ENCODE data around the gene LRP6.
A peak's percentile ranks its signal among the peaks of the same experiment; 100 is the strongest.

Gene LRP6

DNA sequence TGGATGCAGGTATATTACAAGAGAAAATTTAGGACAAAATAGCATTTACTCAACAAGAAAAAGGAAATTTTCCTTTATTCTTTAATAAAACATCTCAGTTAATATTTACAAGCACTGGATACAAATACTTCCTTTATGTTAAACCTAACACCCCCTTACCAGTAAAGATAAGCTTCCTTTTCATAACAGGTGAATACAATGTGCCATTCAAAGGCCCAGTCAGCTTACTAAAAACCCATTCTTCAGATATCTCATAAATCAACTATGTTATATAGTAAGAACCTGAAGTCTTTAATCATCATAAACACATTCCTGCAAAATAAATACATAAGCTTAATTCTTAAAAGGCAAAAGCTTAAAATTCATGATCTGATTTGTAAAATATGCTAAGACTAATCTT lies 52.6 kb downstream of the LRP6 start:
- no peak for DNase-seq

DNA sequence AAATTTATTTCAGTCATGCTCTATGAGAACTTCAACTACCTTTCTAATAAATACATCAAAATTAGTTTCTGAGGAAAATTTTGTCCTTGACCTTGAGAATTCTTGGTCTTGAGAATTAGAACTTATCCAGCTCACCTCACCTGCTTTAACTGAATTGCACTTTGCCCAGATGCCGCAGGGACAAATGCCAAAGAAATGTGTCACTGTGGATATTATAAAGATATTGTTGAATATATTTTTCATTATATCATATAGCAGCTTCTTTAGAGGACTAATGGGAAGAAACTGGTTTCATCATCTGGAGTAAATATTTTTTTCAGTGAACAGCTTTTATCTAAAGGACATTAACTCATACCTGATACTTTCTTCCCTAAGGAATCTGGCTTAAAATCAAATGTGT lies 54.1 kb downstream of the LRP6 start:
- no peak for DNase-seq

DNA sequence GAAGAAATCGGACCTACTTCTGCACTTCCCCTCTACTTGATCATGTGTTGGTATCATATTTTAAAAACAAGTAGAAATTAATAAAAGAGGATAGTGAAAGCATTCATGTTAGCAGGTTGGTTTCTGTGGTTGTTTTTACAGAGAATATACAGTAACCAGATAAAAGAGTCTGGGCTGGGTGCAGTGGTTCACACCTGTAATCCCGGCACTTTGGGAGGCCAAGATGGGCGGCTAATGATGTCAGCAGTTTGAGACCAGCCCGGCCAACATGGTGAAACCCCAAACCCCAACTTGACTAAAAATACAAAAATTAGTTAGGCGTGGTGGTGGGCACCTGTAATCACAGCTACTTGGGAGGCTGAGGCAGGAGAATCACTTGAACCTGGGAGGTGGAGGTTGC lies 55.9 kb downstream of the LRP6 start:
- DNase-seq = no peak

DNA sequence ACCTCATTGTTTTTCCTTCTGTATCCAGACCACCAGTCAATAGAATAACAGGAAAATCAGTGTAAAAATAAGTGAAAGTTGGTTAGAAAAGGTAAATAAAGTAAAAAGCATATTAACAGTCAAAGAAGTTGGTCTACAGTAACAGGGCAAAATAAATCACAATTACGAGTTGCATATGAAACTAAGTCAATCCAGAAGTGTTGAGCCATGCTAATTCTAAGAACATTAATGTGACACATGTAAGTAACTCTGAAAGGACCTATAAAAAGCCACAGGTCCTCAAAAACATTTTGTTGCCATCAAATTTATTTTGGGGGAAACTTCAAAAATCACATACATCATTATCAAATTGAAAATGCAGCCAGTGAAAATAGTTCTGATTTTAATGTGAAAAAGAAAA lies 56.4 kb downstream of the LRP6 start:
- no peak for DNase-seq

DNA sequence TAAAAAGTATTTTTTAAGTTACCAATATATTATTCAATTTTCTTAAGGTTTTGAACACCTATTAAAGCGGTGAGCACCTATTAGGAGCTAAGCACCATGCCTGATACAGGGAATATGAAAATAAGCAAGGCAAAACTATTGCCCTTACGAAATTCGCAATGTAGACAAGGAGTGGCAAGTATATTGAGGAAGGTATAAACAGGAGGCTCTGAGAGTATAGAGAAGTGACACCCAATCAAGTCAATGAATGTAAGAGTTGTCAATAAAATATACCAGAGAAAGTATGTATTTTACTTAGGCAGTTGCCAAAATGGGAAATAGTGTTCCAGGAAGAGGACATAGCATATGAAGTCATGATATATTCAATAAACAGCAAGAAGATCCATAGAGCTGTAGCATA lies 57.2 kb downstream of the LRP6 start:
- no peak for DNase-seq

DNA sequence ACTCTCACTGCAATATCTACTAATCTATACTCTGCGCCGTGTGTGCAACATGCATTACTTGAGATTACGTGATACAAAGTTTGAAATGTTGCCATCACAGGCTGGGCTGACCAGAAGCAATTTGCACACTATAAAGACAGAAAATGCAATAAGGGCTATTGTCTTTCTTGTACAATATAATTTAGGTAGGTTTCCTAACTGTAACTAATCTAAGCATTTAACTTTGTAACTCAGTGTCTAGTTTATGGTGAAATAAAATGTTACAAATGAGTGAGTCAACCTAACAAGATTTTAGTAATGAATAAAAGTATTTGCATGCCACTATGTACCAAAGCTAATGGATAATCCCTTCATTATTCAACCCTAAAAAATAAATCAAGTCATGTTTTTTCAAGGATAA lies 57.8 kb downstream of the LRP6 start:
- no peak for DNase-seq

DNA sequence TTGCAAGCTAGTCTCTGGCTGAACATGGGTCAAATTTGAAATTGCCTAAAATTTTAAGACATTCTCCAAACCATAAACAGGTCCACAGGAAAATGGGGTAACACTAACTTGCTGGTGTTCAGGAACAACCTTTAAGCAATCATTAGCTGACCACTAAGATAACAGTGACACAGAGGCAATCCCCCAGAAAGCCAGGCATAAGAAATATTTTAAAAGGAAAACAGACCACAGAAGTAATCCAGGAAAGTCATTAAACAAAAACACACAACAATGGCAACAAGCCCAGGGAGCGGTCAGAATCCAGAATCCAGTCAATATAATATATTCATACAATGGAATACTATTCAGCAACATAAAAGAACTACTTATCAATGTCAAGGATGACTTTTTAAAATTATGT lies 59.1 kb downstream of the LRP6 start:
- DNase-seq = no peak

DNA sequence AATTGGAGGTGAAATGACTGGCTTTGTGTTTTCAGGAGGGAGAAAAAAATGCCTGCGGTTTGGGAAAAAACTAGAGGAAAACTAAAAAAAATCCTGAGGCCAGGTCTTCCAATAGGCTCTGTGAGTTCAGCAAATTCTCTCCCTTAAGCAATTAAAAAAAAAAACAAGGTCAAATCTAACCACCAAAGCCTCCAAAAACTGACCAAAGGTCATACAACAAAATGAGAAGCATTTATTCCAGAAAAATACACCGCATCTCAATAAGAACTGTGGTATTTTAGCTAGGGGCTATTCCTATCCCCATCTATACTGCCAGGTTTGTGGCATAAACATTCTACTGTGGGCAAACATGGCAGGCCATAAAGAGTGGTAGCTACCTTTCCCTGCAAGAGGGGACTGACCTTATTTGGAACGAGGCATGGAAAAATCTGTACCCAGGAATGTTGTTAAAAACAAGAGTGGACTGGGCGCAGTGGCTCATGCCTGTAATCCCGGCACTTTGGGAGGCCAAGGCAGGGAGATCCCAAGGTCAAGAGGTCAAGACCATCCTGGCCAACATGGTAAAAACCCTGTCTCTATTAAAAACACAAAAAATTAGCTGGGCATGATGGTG lies 60.0 kb downstream of the LRP6 start:
- DNase-seq = no peak

DNA sequence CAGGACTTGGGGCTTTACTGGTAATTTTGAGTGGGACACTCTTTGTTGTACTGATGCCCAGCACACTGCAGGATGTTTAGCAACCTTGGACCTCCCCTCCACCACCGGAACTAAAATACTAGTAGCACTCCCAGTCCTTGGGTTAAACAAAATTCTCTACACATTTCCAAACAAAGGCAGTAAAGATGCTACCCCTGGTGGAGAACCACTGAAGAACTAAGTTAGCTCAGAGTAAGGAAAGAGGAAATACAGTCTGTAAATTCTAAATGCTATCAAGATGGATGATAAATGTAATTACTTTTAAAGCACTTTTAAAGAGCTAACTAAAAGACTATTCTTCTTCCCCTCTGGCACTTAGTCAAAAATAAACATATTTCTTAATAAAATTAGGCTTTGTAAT lies 64.1 kb downstream of the LRP6 start:
- no peak for DNase-seq

DNA sequence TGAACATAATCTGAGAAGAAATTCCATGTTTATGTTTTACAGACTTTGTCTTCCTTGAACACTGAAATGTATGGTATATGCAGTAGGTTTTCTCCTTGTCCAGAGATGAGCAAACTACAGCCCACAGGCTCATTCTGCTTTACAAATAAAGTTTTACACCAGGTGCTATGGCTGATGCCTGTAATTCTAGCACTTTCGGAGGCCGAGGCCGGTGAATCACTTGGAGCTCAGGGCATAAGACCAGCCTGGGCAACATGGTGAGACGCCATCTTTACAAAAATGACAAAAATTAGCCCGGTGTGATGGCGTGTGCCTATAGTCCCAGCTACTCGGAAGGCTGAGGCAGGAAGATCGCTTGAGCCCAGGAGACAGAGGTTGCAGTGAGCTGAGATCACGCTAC lies 64.7 kb downstream of the LRP6 start:
- DNase-seq = no peak

DNA sequence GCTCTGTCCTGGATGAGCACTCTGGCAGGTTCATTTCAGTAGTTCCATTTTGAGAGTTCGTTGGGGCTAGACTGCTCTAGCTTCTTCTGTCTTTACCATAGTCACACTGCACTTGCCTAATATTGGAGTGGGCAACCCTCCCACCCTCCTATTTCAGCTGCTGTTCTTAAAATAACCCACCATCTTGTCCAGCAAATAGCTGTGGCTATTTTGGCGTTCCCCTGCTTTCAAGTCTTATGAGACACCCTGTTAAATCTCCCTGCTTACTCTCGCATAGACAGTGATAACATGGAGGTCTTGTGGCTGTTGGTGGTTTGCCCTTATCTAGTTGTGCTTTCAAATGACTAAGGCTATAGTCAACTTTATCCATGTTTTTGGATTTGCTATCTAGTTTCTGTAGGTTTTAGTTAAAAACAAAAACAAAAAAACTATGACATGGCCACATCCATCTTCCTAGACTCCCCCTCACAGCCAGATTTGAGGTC lies 65.5 kb downstream of the LRP6 start:
- no peak for DNase-seq

DNA sequence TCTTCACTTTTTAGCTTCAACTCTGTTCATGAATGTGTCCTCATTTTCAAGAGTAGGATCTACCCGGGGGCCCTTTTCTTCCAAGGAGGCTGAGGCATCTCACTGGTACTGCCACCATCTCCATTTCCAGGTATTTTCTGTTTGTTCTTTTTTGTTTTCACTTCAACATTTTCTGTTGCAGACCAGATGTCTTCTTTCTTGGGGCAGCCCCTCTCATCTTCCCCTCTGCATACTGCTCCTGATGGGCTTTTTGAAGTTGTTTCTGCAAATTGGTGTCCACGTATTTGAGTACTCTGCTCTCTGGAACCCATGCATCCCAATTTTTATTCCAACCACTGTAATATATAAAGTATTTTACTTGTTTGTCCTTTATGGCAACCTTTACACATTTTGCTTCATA lies 66.5 kb downstream of the LRP6 start:
- DNase-seq = no peak

DNA sequence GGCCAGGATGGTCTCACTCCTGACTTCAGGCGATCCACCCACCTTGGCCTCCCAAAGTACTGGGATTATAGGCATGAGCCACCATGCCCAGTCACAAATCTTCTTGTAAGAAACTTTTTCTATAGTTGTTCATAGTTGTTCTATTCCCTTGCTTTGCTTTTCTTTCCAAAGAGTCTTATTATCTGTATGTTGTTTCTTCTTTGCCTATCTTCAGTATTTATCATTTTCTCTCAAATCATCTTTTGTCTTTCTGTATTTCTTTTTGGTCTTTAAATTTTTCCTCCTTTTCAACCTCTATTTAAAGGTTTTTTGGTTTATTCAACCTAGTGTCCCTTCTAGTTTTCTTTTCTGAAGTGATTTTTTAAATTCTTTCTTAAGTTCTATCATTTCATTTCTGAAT lies 68.7 kb downstream of the LRP6 start:
- no peak for DNase-seq

DNA sequence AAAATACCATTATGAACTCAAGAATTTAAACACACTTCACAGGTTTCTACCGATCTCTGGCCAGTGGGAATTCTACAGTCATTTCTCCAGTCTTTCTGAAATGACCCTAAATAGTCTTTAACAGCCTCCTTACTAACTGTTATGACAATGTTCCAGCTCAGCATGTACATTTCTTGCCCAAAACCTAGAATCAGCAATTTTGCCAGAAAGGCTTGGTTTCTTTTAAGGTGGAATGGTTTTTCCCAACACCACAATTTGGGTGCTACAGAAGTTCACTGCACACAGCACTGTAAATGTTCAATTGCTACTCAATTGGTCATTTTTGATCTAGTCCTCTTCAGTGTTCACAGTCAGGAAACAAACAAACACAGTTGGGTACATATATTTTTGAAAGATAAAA lies 69.7 kb downstream of the LRP6 start:
- DNase-seq = no peak

DNA sequence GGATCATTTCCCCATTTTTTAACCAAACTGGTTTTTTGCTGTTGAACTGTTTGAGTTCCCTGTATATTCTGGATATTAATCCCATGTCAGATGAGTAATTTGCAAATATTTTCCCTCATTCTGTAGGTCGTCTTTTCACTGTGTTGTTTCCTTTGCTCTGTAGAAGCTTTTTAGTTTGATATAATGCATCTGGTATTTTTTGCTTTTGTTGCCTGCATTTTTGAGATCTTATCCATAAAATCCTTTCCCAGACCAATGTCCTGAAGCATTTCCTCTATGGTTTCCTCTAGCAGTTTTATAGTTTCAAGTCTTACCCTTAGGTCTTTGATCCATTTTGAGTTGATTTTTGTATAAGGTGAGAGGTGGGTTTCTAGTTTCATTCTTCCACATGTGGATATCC lies 71.3 kb downstream of the LRP6 start:
- no peak for DNase-seq

DNA sequence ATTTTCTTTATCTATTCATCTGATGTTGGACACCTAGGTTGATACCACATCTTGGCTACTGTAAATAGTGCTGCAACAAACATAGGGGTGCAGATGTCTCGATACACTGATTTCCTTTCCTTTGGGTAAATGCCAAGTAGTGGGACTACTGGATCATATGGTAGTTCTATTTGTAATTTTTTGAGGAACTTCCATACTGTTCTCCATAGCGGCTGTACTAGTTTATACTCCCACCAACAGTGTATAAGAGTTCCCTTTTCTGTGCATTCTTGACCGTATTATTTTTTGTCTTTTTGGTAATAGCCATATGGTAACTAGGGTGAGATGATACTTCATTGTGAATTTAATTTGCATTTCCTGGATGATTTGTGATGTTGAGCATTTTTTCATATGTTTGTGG lies 71.8 kb downstream of the LRP6 start:
- no peak for DNase-seq

DNA sequence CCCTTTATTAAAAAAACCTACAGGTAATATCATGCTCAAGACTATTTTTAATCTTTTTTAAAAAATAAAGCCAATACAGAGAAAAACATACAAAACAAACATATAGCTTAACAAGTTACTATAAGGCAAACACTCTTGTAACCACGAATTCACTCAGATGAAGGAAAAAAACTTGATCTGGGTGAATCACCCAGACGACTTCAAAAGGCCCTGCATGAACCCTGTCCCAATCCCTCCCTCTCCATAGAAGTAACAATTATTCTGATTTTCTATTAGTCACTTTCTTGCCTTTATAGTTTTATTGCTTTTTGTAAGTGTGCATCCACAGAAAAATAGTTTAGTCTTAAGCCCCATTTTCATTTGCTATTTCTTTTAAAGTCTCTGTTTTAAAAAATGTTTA lies 72.6 kb downstream of the LRP6 start:
- DNase-seq = no peak

DNA sequence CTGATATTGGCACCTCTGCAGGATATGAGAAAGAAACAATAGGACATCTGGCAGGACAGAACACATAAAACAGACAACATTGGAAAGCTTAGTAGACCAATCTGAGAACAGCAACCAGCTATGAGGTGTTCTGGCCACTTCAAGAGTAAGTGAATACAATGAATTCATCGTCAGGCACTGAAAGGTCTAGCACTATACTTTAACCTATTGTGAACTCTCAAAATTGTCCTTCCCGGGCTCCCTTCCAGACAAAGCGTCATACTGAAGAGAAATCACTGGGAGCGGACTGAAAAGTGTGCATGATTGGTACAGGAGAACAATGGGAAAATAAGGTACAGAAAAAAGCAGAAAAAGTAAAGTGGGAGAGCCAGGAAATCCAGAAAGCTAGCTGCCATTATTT lies 75.8 kb downstream of the LRP6 start:
- peak in 1 of 2 experiments; percentile 61 for DNase-seq

DNA sequence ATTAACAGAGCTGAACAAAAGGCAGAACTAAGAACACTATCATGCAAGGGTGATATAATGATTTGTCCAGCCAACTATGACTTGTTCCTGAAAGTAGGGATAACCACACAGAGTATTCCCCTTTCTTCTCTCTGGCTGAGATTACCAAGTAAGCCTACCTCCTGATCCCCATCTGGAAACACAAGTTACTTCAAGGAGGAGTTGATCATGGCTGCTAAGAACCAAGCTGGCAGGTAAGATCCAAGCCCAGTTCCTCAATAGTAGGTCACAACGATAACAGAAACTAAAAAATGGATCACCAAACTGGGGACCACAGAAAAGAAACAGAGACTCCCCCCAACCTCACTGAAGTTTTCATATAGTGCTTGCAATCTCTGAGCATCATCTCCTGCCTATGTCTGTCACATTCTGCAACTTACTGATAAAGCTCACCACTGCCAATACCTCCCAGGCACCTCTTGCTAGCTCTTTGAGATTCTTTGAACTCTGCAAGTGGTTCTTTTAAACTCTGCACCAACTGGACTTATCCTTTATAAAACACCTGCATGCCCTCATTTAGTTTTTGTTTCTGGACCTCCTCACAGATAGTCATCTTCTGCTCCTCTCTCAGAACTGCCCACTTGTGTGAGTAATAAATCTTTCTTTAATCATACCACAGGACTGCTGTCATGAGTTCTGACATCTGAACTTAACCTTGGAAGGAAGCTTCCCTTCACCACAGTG lies 76.6 kb downstream of the LRP6 start:
- DNase-seq = no peak

DNA sequence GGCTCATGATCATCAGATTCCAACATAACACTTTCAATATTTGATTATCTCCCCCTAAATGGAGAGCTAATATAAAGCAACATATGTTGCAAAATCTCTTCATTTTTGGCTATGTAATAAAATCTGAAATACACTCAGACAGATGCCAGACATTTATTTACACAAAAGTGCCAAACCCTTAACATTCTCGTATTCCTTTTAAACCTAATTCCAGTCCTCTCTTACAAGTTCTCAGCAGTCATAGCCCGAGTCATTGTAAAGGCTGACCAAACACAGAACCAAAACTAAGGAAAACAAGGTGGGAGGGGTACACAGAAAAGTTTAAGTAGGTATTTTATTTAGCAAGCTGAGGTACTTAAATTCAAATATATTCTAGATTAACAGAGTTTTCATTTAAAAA lies 81.4 kb downstream of the LRP6 start:
- no peak for DNase-seq

DNA sequence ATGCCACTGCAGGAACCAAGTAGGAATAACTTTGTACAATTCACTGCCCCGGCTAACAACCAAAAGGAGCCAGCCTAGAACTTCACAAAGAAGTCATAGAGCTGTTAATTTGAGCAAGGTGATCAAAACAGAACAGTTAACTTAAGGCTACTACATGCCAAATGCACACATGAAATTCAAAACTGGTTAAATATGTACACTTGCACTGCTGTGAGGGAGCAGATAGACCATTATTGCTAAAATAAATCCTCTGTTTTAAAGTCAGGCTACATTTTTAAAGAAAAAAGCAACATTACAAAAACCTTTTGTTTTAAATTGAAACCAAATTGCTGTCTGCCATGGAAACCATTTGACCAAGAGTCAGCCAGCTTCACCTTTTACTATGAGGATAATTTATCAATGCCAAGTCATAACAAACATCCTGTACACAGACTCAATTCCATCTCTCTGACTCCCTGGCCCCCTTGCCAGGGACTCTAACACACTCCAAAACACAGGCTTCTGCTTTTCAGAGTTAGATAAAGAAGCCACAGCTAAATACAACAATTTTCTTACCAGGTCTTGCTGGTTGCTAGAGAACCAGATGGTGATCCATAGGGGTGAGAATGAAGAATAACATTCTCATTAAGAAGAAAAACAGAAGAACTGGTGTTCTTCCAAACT lies 84.0 kb downstream of the LRP6 start:
- peak; percentile 59 to 87 for DNase-seq

DNA sequence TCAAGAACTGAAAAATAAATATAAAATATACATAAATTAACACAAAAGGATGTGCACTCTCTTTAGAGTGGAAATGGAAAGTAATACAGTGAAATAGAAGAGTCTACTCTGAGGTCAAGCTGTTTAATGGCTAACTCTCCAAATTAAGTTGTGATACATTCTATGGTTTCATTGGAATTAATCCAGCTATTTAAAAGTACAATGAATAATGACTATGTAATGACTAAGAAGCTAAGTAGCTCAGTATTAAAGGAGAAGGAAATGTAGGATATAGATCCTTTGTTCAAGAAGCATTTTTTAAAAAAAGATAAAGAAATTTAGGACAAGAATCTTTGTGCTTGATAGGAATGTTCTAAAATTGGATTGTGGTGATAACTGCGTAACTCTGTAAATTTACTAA lies 85.3 kb downstream of the LRP6 start:
- DNase-seq = no peak

DNA sequence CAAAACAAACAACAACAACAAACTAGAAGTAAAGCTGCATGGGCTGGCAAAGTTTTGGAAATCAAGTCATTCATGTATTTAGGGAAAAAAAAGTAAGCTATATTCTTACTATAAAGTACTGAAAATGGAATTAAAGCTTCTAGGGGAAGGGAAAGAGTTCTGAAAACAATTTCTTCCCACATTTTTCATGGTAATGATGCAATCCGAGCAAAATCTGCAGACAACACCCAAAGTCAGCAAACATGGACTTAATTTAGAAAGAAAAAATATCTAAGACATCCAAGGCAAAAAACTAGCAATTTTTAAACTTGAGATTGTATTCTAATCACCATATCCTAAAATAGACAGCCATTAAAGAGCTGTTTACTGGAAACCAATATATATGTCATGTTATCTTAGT lies 86.3 kb downstream of the LRP6 start:
- no peak for DNase-seq

DNA sequence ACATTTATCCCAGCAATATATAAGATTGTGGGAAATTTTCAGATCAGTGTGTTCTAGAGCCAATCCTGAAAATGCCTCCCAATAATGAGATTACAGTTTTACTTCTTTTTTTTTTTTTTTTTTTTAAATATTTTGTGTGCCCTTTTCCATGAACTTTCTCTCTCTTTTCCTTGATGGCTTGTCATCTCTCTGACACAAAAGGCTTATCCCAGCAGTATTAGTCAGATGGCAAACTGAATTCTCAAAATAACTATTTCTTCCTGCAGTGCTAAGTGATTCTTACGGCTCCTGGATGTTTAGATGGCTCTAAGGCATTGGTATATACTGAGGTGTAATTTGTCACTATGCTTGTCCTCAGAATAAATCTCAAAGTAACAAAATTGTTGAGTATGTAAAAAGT lies 86.7 kb downstream of the LRP6 start:
- no peak for DNase-seq

DNA sequence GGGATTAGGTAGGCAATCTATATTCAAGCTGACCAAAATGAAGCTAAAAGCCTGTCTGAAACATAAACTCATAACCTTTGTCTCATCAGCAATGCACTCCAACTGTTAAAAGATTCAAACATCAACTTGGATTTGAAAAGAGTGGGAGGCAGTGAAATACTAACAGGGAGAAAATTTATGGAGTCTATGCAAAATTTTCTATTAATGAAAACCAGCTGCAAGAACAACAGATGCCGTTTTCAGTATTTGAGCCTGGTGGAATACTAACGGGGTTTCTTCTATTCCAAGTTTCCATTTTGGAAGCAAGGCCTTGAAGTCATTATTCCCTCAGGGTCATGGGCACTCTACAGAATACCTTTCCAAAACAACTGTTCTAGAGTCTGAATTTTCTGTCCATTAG lies 88.3 kb downstream of the LRP6 start:
- DNase-seq = no peak
